Esophagus mucosa (tissue), 1 donor: Measurements from ENCODE around the gene PITRM1. TPM values are rescaled to one million over a fixed set of nuclear protein-coding genes. Genes with fewer than 3 reads are reported as not detected.

ENCODE experiments used
- ATAC-seq: fragments of 200-7000 bp; cut with Tn5 transposase; one replicate; pipeline ENCODE4 v1.9.1; 2020
- total RNA-seq: library from RNA; stranded (reverse); gene quantifications from one replicate; pipeline ENCODE4 v1.2.4, GENCODE V29; 2023
- donor health status: DM: yes; HTN: yes; CAD: no.

Gene PITRM1
- total RNA-seq, 1 donor from 2014 or later = 43.0 TPM

DNA sequence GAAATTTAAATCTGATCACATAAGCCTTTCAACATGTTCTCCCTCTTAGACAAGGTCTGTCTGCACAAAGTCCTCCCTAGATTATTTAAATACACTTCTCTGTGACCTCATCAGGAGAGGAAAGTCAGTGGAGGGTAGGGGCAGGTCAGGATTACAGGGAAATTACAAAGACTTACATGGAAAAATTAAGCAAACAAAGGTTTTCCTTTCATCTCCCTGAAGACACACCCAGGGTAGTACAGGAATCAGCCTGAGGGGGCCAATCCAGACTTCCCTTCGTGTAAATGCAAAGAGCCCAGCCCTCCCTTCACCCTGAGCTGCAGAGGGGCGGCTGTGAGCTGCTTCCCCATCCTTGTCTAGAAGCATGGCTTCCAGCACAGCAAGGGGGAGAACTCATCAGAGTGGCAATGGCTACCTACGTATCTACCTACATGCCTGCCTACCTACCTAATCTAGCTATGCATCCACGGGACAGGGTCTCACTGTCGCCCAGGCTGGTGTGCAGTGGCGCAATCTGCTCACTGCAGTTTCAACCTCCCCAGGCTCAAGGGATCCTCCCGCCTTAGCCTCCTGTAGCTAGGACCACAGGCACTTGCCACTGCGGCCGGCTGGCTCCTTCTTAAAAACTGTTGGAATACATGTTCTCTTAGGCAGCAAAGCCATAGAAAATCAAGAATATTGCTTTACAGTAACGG is 33.2 kb downstream of the PITRM1 start:
- no peak for ATAC-seq

DNA sequence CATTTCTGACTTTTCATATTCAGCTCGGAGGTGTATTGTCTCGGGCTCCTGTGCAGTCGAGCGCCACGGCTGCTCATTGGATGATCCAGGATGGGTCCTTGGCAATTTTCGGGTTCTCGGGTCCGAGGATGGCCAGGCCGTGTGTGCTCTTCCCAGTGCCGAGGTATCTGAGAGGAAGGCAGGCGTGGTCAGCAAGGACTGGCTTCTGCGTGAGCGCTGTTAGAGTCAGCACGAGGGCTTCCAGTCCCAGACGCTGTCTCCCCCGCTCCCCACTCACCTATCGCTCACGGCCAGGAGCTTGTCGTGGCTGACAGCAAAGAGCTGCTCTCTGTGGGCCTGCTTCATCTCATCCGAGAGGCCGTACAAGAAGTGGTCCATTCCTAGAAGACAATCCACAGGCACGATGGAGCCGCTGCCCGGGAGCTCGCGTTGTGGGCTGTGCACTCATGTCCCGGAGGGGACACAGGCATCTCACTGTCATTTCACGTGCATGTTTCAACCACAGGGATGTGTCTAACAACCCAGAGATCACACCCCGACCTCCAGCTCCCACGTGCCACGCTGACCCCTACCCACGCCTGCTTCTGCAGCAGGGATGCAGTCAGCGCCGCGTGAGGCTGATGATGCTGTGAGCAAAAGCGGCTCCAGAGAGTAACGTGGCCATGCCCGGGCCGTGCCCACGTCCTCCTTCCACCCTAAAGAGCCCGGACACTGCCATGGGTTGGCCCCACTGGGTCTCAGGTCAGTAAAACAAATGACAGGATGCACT is 34.4 kb downstream of the PITRM1 start:
- no peak for ATAC-seq

DNA sequence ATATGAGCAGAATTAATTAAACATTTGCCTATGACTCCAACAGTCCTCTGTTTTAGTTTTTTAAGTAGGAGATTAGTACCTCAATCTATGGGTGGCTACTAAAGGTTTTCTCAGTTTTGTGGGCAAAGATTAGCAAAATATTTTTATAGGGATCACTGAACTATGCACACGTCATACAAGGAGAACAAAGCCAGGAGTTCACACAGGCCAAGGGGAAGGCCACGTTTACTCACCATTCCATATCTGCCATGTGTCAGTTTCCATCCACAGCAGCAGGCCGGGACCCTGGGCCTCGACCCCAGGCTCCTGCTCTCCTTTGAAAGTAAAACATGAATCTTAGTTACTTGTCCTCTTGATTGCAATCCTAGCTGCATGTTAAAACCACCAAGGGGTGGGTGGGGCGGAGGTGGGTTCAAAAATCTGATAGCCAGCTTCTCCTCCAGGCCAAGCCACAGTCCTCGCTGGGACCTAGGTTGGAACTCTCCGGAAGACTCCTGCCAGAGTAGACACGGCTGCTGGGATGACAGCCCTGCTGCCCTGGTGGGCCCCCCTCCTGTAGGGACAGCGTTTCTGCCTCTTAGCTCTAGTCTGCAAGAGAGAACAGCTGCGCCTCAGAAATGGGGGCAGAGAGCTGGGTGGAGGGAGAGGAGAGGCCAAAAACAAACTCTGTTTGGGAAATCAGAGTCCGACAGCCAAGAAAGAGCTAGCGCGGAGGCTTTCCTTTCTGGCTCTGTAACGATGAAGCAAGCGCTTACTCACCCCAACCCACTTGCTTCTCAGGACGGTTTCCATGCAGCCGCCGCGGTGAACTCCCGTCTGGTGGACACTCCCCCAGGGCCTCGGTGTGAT is 35.6 kb downstream of the PITRM1 start:
- no peak for ATAC-seq

DNA sequence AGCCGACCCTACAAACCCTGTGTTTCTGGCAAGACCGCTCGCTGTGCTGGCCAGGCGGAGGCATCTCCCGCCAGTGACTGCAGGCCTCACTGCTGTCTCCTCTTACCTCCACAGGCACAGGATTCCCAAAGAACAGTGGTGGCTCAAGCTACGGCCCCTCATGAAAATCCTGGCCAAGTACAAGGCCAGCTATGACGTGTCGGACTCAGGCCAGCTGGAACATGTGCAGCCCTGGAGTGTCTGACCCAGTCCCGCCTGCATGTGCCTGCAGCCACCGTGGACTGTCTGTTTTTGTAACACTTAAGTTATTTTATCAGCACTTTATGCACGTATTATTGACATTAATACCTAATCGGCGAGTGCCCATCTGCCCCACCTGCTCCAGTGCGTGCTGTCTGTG is 36.2 kb downstream of the PITRM1 start:
- no peak for ATAC-seq

DNA sequence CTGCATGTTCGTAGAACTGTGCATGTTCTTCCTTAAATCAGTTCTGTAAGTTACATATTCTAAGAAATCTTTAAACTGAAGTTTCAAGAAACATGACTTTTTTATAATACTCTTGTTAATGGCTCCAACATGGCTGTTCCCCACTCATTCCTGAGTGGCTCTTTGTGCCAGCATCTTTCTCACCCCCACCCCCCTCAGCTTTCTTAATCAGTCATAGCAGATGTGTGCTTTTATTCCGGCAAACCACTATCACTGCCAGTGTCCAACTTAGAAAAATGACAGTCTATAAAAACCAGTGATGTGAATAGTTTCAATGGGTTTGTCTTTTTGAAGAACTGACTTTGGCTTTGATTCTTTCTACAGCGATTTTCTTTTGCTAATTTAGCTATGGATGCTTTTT is 37.6 kb downstream of the PITRM1 start:
- ATAC-seq = no peak

DNA sequence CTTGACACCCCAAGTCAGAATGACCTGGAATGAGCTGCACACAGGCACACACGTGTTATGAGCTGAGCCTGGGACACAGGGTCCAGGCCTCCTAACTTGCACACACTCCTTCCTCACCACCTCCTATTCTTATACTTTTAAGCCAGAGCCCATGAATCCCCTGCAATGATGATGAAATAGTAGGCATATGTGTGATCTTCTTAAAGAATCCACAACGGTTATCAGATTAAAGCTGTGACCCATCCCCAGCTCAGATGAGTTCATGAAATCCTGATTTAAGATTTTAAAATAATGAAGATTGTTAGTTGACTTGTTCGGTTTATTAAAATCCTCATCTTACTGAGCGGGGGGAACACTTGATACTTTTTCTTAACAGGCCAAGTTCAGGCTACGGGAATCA is 38.6 kb downstream of the PITRM1 start:
- no peak for ATAC-seq

DNA sequence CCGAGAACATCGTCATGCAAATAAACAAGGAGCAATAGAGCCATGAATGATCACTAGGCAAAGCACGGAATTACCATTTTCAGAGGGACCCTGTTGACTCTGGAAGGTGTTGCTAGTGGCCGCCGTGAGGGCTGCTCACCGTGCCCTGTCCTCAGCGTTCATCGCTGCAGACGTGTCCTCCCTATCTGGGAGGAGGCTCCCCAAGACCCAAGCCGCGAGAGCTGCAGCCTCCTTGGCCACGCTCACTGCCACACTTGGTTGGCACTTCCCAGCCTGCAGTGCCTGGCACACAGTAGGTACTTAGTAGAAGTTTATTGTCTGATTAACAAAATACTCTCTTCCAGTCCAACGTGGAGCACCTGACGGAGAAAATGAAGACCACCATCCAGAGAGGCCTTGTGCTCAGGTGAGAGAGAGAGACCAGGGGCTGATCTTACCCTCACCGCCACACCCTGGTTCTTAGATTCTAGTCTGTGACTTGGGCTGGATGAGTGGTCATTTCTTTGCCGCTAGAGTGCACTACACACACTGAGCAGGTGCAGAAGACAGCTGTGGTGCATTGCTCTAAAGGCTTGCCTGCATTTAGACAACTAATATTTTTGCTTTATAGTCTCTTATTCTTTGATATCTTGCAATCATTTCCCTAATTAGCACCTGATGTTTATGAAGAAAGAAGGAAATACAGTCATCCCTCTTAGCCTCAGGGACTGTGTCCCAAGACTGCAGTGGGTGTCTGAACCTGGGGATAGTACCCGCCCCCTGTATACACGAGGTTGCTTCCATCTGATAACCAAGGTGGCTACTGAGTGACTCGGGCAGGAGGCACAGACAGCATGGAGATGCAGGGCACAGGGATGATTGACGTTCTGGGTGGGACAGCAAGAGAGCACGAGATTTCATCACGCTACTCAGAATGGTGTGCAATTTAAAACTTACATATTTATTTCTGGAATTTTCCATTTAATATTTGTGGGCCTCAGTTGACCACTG is 40.3 kb downstream of the PITRM1 start:
- ATAC-seq = no peak

DNA sequence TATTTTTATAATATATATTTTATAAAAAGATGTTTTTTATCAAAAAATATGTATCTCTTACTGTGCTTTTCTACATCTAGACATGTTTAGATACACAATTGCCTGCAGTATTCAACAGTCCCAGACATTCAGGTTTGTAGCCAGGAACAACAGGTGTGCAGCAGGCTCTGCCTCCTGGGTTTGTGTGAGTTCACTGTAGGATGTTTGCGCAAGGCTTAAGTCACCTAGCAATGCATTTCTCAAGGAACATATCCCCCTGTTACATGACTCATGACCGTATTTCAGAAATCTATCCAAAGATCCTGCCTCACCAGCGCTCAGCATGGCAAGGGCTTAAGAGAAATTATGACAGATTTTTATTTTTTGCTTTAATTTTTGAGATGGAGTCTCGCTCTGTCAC is 41.5 kb downstream of the PITRM1 start:
- peak; percentile 92 for ATAC-seq

DNA sequence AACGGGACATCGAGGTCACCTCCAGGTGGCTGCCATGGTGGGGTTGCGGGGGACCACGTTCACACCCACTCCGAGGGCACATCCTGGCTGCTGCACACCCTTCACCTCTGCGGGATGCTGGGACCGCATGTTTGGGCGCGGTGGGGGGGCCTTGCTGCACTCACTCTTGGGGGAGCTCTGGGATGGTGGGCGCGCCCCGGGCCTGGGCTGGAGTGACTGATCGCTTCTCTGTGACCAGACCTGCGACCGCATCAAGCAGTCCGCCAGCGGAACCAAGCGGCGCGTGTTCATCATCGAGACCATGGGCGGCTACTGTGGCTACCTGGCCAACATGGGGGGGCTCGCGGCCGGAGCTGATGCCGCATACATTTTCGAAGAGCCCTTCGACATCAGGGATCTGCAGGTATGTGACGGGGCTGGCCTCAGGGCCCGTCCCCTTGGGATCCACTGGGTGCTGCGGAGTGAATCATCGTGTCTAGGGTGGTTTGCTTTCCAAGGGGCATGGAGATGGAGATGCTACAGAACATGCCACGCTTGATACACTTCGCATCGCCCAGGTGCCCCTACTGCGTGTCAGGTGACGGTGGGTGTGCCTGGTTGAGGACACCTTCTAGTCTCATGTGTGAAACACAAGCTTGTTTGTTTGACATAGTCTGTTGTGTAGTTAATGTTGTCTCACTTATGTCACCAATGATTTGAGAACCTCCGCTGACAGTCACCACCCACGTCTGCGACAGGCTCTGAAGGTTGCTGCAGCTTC is 42.8 kb downstream of the PITRM1 start:
- ATAC-seq = no peak

DNA sequence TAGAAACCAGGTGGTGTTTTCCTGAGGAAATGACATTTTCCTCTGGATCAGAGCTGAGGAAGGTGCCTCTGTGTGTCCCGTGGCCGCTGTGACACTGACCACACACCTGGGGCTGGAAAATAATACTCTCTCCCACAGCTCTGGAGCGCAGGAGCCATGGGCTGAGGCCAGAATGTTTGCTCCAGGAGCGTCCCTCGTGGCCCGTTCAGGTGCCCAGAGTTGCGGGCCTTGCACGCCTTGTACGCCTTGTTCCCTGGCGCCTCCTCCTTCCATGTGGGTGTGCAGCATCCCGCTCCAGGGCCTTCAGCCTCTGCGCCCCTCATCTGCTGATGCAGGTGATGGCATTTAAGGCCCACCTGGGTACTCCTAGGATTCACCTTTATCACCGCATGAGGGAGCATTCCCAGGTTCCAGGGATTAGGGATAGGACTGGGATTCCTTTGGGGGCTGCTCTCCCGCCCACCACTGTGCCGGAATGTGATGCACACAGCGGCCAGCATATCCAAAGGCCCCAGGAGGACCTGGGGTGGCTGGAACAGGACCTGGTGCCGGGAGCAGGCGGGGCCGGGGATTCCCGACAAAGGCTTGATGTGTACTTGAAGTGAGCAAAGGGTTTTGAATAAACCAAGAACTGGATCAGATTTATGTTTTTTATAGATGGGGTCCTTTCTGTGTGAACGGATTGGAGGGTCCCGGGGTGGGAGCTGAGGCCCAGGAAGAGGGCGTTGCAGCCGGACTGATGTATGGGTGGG is 44.0 kb downstream of the PITRM1 start:
- ATAC-seq = no peak

DNA sequence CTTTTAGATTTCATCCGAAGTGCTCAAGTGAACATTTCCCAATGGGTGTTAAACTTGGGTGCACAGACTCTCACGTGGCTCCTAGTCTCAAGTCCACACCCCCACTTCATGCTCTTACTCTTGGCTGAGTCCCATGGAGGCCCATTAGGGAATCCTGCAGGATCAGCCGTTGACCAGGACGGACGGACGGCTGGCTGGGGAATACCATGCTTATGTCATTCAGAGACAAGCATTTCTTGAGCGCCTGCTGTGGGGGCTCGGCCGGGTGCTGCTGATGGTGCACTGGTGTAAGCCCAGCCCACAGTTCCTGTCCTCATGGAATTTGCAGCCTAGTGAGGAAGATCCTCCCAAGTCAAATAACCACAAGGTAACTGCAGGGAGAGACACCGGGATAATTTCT is 44.7 kb downstream of the PITRM1 start:
- no peak for ATAC-seq

DNA sequence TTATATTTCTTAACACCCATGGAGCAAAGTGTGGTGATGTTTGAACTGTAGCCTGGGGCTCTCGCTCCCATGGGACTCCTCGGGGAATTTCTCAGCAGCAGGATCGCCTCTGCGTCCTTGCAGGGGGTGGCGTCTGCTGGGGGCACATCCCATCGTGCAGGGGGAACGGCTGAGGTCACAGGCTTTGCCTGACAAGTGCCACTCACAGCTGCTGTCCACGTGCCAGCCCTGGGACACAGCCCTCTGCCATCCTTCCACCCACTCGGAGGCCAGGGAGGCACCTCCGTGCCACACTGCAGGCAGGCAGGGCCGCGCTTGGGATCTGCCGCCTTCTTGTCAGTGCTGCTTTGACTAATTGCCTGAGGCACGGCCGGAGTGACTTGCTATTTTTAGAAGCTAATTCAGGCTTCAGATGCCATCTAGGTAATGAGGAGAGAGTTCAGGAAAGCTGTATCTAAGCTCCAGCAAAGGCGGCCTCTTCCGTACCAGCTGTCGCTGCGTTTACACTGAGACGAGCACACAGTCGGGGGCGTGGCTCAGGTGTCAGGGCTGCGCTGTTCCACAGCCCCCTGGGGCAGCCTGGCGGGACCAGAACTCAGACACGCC is 45.7 kb downstream of the PITRM1 start:
- ATAC-seq = peak; percentile 53

DNA sequence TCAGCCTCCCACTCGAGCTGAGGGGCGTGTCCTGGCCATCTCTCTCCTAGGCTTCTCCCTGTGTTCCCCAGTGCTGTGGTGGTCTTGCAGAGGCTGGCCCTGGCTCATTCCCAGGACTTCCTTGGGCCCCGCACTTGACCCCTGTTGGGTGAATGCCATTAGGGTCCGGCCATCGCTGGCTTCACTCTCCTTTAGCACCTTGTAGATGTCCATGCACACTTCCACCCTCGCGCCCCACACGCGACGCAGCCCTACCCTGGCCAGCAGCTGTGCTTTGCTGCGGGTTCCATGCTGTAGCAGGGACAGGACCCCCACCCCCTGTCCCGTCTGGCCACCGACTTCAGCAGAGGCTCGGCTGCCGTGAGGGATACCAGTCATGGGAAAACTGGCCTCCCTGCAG is 46.3 kb downstream of the PITRM1 start:
- no peak for ATAC-seq

DNA sequence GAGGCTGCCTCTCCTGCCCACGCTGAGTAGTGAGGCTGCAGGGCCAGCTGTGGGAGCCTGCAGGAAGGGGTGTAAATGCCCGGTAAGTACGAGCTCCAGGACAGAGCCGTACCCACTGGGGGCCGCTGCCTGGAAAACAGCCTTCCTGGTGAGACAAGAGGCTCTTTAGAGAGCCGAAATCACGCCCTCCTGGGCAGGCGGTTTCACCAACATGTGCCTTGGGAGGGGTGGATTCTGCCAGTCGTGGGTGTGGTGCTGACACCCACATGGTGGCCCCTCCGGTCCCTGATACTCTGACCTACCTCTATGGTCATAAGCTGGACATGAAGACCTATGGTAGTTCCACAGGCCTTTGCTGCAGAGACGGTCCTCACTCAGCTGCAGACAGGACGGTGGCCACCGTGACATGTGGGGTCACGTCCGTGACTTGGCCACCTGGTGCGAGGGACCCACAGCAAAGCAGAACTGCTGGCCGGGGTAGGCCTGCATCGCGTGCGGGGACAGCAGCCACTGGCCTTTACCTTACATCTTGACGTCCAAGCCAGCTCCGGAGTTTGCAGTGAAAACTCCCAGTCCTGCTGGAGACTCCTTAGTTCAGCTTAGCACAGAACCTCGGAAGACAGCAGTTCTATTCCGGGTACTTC is 46.9 kb downstream of the PITRM1 start:
- ATAC-seq = no peak

DNA sequence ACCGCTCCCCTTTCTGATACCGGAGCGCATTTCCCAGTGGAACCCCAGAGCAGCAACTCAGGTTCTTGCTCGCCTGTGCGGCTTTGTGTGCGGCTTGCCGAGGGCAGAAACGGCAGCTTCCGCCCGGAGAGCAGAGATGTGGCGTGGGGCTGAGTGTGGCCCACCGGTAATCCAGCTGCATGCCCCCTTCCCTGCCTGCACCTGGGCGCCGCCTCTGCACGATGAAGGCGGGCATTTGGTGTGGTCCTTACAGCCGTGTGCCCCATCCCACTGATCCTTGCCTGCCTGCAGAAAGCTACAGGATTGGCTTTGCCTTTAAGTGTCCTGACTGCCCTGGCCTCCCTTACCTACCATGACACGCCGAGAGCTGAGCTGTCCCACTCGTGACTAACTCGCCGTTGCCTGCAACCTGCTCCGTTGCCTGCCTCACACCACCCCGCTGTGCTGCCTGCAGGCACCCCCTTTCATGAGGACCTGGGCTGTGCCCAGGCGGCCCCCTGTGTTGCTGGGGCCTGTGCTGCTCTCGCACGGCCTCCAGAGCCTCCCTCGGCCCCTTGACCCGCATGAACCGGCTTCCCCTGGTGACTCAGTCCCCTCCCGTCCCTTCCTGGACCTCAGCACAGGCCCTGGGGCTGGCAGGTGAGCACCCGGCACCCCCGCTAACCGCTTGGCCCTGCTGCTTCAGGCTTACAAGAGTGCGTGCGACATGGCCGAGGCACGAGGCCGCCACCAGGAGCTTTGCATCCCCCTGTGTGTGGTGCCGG is 48.0 kb downstream of the PITRM1 start:
- ATAC-seq = no peak

DNA sequence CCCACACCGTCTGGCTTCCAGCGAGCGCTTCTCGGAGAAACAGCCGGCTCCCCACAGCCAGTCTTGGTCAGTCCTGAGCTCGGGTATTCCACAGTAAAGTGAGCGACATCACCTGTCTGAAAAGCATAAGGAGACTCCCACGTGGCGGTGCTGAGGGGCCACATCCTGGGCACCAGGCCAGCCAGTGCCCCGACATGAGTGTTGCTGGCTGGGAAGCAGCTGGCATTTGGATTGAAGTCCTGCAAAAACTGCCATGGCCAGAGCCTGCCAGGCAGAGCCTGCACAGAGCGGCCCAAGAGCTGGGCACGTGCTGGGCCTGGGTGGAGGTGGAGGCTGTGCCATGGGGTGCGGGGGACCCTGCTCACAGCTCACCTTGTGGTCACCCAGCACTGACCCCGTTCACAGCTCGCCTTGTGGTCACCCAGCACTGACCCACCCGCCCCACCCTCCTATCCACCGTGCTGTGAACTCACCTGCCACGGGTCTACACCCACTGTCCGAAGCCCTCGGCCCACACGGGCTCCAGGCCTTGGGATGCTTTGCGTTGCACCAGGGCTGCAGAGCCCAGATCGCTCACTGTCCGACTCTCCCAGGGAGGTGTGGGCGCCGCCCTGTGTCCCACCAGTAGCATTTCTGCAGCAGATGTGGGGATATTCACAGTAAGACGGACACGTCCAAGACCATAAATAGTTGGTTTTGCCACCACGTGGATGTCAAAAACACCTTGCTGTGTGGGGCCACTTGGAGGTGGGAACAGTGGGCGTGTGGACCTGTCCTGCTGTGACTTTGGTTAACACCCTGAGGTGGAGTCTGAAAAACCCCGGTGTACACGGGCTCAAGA is 48.8 kb downstream of the PITRM1 start:
- ATAC-seq = no peak

DNA sequence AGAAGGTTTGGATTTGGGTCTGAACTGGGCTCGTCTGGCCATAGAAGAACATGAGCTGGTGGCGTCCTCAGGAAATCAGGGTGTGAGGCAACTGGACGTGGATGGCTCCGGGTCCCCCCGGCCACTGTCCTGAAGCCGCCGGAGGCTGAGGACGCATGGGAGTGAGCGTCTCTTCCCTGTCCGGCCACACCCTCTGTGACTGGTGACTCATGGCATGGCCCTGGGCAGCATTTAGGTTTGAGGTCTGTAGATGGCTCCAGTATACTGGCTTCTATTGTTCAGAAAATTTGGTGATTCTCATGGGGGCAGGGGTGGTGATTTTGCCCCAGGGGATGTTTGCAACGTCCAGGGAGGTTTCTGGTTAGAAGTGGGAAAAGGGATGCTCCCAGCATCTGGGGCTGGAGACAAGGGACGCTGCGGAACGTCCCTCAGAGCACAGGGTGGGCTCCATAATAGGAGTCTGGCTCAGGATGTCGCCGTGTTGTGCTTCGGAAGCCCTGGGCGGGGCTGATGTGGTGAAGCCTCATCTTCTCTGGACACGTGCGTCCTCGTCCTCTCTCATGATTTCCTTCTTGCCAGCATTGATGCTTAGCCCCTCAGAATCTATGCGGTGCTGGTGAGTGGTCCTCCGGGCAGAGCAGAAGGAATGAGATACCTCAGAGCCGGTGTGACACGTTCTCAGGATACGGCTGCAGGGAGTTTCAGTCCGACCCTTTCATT is 49.9 kb downstream of the PITRM1 start:
- peak; percentile 40 for ATAC-seq
